ENCODE data around the gene ASMTL. TPM values are rescaled to one million over a fixed set of nuclear protein-coding genes. Genes with fewer than 3 reads are reported as not detected.
"Not testable (repeated sequence)": the region's sequence is repeated elsewhere in the genome, so short reads cannot be mapped to it uniquely, and the experiment has no call there.

The ASMTL gene
- total and polyA plus RNA-seq, 2 of the 13 experiments (the other 11 are each of a cell fraction or from before 2014, with no cell fraction given): 5.6 to 16.3 TPM

DNA sequence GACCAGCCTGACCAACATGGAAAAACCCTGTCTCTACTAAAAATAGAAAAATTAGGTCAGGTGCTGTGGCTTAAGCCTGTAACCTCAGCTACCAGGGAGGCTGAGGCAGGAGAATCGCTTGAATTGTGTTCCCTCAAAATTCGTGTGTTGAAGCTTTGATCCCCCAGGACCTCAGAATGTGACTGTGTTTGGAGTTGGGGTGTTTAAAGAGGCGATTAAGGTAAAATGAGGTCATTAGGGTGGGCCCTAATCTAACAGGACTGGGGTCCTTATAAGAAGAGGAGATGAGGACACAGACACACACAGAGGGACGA, 84.4 kb downstream of the ASMTL start:
- in situ Hi-C loops (cut with HindIII; ENCODE audit: extremely low pct_ligation_motif_present, low pct_unique_long_range_greater_than_20kb): no loop called here
- no TSS peak for BruUV-seq (replicated peaks)

DNA sequence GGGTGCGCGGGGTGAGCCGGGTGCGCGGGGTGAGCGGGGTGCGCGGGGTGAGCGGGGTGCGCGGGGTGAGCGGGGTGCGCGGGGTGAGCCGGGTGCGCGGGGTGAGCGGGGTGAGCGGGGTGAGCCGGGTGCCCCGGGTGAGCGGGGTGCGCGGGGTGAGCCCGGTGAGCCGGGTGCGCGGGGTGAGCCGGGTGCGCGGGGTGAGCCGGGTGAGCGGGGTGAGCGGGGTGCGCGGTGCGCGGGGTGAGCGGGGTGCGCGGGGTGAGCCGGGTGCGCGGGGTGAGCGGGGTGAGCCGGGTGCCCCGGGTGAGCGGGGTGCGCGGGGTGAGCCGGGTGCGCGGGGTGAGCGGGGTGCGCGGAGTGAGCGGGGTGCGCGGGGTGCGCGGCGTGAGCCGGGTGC, 86.3 kb downstream of the ASMTL start:
- POLR2A ChIA-PET; H3K79me2 ChIP-seq (ENCODE audit: insufficient read depth, low read length); H3K4me1 ChIP-seq (ENCODE audit: insufficient read depth, low read length); H3K27ac ChIP-seq (ENCODE audit: extremely low read length, insufficient read depth, low read length); H2AFZ ChIP-seq (ENCODE audit: low read length); in situ Hi-C loops (cut with HindIII; ENCODE audit: extremely low pct_ligation_motif_present, low pct_unique_long_range_greater_than_20kb); FAIRE-seq; H3K4me2 ChIP-seq (ENCODE audit: low read depth, low read length); H3K4me3 ChIP-seq (replicated peaks in 1 of 3; ENCODE audit: insufficient read depth in 1 of 3, low read depth in 2 of 3, low read length in 3 of 3); DNase-seq (ENCODE audit: low spot score); H4K20me1 ChIP-seq (ENCODE audit: insufficient read depth, low read length); H3K9ac ChIP-seq (ENCODE audit: insufficient read depth, low read depth, low read length); H3K9me3 ChIP-seq (ENCODE audit: low read length); BruUV-seq (replicated peaks); intact Hi-C loops (cut with micrococcal nuclease; ENCODE audit: unreplicated experiment); ATAC-seq; CTCF ChIA-PET (ENCODE audit: low intra/inter-chr PET ratio, low total read pairs); H3K36me3 ChIP-seq (replicated peaks in 1 of 2; ENCODE audit: control insufficient read depth in 1 of 2, insufficient read depth in 2 of 2, low read length in 2 of 2); H3K27me3 ChIP-seq (ENCODE audit: control insufficient read depth in 1 of 2, insufficient read depth in 2 of 2, low read length in 2 of 2): not testable (repeated sequence)
- WGBS (ENCODE audit: low lambda C conversion rate): 98% methylated on average over 23 of the region's 63 CpGs

More for the DNA sequence above, 84.4 kb downstream of the ASMTL start:
- no peak overlapping the region for H2AFZ ChIP-seq (ENCODE audit: low read length)
- no peaks in the 10 kb centered on the region for H3K9me3 ChIP-seq (ENCODE audit: low read length)
- TF ChIP-seq HIC2 (CRISPR knock-in tag; IDR thresholded peaks at IDR 0.05; ENCODE audit: low read depth) (no peak), POLR2AphosphoS2 (IDR thresholded peaks at IDR 0.05; ENCODE audit: low read depth, low read length) (peak; percentile 65; the same call in 1 of the 2 replicates)
- no peak overlapping the region for H3K4me3 ChIP-seq (replicated peaks in 1 of 3; ENCODE audit: insufficient read depth in 1 of 3, low read depth in 2 of 3, low read length in 3 of 3)
- 25% methylated on average over 4 of the region's 4 CpGs for WGBS (ENCODE audit: low lambda C conversion rate)
- H3K4me2 ChIP-seq (ENCODE audit: low read depth, low read length): no peak overlapping the region
- H3K27me3 ChIP-seq (ENCODE audit: control insufficient read depth in 1 of 2, insufficient read depth in 2 of 2, low read length in 2 of 2): no peaks in the 10 kb centered on the region
- ChIA-PET POLR2A (no interaction called here), CTCF (ENCODE audit: low intra/inter-chr PET ratio, low total read pairs) (no interaction called here)
- no peaks in the 10 kb centered on the region for H3K36me3 ChIP-seq (replicated peaks in 1 of 2; ENCODE audit: control insufficient read depth in 1 of 2, insufficient read depth in 2 of 2, low read length in 2 of 2)
- ATAC-seq (peak; percentile 67), FAIRE-seq (no peak), DNase-seq (ENCODE audit: low spot score) (no peak)
- H3K4me1 ChIP-seq (ENCODE audit: insufficient read depth, low read length): no peaks in the 10 kb centered on the region
- no peak overlapping the region for H3K27ac ChIP-seq (ENCODE audit: extremely low read length, insufficient read depth, low read length)
- no peaks in the 10 kb centered on the region for H3K79me2 ChIP-seq (ENCODE audit: insufficient read depth, low read length)
- no peak overlapping the region for H3K9ac ChIP-seq (ENCODE audit: insufficient read depth, low read depth, low read length)
- intact Hi-C loops (cut with micrococcal nuclease; ENCODE audit: unreplicated experiment): no loop called here
- no peaks in the 10 kb centered on the region for H4K20me1 ChIP-seq (ENCODE audit: insufficient read depth, low read length)
